Activated B cell treated with CpG ODN at 0.5 μM for 24 hours (primary cell): ENCODE data around the gene PCGF3. TPM values are rescaled to one million over a fixed set of nuclear protein-coding genes. Genes with fewer than 3 reads are reported as not detected.
"Not testable (repeated sequence)": the region's sequence is repeated elsewhere in the genome, so short reads cannot be mapped to it uniquely, and the experiment has no call there.

Source experiments
- ATAC-seq: fragments of 200-7000 bp; cut with Tn5 transposase; one replicate; pipeline ENCODE4 v1.10.0; 2021; ENCODE audit warnings: low read depth, mild to moderate bottlenecking, moderate library complexity
- CTCF ChIA-PET: fragments of 350-600 bp; sonication (Branson Sonifier 250); formaldehyde crosslinking; loops from one replicate; lab custom pipeline; 2021; ENCODE audit warnings: antibody characterized with exemption; lab: Charles Lee
- POLR2A ChIA-PET: fragments of 350-600 bp; sonication (Branson Sonifier 250); formaldehyde crosslinking; loops from one replicate; lab custom pipeline; 2021; ENCODE audit warnings: antibody characterized with exemption; lab: Charles Lee
- DNase-seq: peaks from one replicate; pipeline ENCODE4 v3.0.0; 2022
- H3K27ac Mint-ChIP-seq: one replicate; pipeline ENCODE4 v1.8.0; 2020; ENCODE audit warnings: mixed read lengths
- H3K27me3 Mint-ChIP-seq: one replicate; pipeline ENCODE4 v1.8.0; 2021; ENCODE audit warnings: mixed read lengths
- H3K36me3 Mint-ChIP-seq: one replicate; pipeline ENCODE4 v1.8.0; 2021; ENCODE audit warnings: low read depth, mixed read lengths
- H3K4me1 Mint-ChIP-seq: one replicate; pipeline ENCODE4 v1.8.0; 2021; ENCODE audit warnings: mixed read lengths
- H3K4me3 Mint-ChIP-seq: one replicate; pipeline ENCODE4 v1.8.0; 2020; ENCODE audit warnings: mild to moderate bottlenecking, mixed read lengths
- H3K9me3 Mint-ChIP-seq: one replicate; pipeline ENCODE4 v1.8.0; 2020; ENCODE audit warnings: mixed read lengths
- intact Hi-C: fragments of 100-400 bp; cut with micrococcal nuclease; formaldehyde crosslinking; loops from one replicate; pipeline ENCODE4 v1.15.1; 2024
- total RNA-seq: library from RNA; stranded (reverse); gene quantifications from 2 replicates; pipeline ENCODE4 v1.2.3, GENCODE V29; 2022
- TF ChIP-seq, protein P1 (sequence below): fragments of 200-600 bp; IDR thresholded peaks from one replicate; pipeline ENCODE4 v1.8.0; 2022; ENCODE audit warnings: antibody characterized with exemption, mild to moderate bottlenecking

The PCGF3 gene
- total RNA-seq, 1 donor from 2014 or later, result 59.2 TPM

DNA sequence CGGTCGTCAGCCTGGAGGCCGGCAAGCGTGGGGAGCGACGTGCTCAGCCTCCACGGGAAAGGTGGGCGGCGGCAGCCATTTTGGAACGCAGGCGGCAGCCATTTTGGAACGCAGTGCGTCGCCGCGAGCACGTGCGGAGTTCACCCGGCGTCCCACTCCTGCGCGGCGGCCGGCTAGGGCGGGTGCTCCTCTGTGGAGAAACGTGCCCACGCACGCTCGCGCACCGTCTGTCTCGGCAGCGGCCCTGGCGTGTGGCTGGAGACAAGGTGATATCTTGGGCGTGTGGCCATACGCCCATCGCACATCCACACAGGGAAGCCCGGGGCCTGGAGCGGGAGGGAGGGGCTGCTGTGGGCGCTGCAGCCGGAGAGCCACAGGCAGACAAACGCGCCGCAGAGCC, 99.2 kb downstream of the PCGF3 start:
- DNase-seq (no peak), ATAC-seq (no peak)
- Mint-ChIP-seq H3K36me3 (no peaks in the 10 kb centered on the region), H3K27ac (no peak overlapping the region), H3K4me1 (no peaks in the 10 kb centered on the region), H3K9me3 (peaks cover 3% of the 10 kb centered on the region), H3K4me3 (no peak overlapping the region), H3K27me3 (peaks cover 8% of the 10 kb centered on the region)
- TF ChIP-seq, protein P1, sequence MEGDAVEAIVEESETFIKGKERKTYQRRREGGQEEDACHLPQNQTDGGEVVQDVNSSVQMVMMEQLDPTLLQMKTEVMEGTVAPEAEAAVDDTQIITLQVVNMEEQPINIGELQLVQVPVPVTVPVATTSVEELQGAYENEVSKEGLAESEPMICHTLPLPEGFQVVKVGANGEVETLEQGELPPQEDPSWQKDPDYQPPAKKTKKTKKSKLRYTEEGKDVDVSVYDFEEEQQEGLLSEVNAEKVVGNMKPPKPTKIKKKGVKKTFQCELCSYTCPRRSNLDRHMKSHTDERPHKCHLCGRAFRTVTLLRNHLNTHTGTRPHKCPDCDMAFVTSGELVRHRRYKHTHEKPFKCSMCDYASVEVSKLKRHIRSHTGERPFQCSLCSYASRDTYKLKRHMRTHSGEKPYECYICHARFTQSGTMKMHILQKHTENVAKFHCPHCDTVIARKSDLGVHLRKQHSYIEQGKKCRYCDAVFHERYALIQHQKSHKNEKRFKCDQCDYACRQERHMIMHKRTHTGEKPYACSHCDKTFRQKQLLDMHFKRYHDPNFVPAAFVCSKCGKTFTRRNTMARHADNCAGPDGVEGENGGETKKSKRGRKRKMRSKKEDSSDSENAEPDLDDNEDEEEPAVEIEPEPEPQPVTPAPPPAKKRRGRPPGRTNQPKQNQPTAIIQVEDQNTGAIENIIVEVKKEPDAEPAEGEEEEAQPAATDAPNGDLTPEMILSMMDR, result no peak
- intact Hi-C loops, result no loop called here
- ChIA-PET POLR2A (no interaction called here), CTCF (no interaction called here)

DNA sequence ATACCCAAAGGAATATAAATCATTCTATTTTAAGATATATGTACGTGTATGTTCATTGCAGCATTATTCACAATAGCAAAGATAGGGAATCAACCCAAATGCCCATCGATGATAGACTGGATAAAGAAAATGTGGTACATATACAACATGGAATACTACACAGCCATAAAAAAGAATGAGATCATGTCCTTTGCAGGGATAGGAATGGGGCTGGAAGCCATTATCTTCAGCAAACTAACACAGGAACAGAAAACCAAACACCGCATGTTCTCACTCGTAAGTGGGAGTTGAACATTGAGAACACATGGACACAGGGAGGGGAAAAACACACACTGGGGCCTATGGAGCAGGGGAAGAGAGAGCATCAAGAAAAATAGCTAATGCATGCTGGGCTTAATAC, 101.3 kb downstream of the PCGF3 start:
- peaks cover 12% of the 10 kb centered on the region for H3K27me3 Mint-ChIP-seq
- CTCF ChIA-PET, DNase-seq, H3K9me3 Mint-ChIP-seq, H3K4me1 Mint-ChIP-seq, ATAC-seq, POLR2A ChIA-PET, H3K4me3 Mint-ChIP-seq, intact Hi-C loops, H3K36me3 Mint-ChIP-seq, H3K27ac Mint-ChIP-seq: not testable (repeated sequence)

DNA sequence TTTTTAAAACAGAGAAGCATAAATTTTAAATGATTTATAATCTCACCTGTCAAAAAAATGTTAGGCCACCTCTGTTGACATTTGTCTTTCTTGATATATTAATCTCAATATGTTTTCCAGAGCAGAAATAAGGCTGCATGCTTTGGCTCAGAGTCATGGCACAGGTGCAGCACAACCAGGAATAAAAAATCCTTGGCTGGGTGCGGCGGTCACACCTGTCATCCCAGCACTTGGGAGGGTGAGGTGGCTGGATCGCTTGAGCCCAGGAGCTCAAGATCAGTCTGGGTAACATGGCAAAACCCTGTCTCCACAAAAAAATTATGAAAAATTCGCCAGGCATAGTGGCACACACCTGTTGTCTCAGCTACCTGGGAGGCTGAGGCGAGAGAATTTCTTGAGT, 102.2 kb downstream of the PCGF3 start:
- DNase-seq, result no peak
- CTCF ChIA-PET, result no interaction called here
- H3K27me3 Mint-ChIP-seq, result peaks cover 15% of the 10 kb centered on the region
- intact Hi-C loops, result no loop called here
- H3K9me3 Mint-ChIP-seq, result no peaks in the 10 kb centered on the region
- no peak overlapping the region for H3K4me3 Mint-ChIP-seq
- H3K4me1 Mint-ChIP-seq, result no peaks in the 10 kb centered on the region
- POLR2A ChIA-PET, result no interaction called here
- H3K36me3 Mint-ChIP-seq, result no peaks in the 10 kb centered on the region
- no peak for ATAC-seq
- H3K27ac Mint-ChIP-seq, result no peak overlapping the region
- TF ChIP-seq, protein P1, result no peak

DNA sequence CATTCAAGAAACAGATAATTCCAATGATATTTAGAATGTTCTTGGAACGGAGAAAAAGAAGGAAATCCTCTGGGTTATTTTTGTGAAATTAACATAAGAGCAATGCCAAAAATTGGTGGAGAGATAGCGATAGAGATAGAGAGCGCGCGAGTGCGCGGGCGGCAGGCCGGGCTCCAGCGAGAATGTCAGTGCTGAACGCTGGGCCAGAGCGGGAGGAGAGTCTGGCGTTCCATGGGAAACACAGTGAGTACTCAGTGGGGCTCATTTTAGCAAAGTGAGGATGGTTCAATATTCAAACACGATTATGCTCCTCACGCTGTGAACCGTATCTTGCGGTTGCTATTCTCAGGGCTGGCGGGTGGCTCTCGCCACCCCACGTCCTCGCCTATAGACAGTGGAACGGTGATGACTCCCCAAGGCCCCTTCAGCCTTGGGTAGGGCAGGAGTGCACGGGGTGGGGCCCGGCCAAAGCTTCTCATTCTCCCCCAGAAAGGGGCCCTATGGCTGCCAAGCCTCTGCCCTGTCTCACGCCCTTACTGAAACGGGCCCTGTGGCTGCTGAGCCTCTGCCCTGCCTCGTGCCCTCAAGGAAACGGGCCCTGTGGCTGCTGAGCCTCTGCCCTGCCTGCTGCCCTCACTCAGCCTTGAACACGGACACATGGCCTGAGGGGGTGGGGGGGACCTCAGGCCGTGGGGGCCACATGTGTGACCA, 103.4 kb downstream of the PCGF3 start:
- POLR2A ChIA-PET, result no interaction called here
- Mint-ChIP-seq H3K4me1 (no peaks in the 10 kb centered on the region), H3K36me3 (no peaks in the 10 kb centered on the region), H3K4me3 (no peak overlapping the region), H3K9me3 (no peaks in the 10 kb centered on the region), H3K27ac (no peak overlapping the region), H3K27me3 (peaks cover 26% of the 10 kb centered on the region)
- TF ChIP-seq, protein P1, result no peak
- DNase-seq (no peak), ATAC-seq (no peak)
- intact Hi-C loops, result no loop called here
- CTCF ChIA-PET, result no interaction called here

DNA sequence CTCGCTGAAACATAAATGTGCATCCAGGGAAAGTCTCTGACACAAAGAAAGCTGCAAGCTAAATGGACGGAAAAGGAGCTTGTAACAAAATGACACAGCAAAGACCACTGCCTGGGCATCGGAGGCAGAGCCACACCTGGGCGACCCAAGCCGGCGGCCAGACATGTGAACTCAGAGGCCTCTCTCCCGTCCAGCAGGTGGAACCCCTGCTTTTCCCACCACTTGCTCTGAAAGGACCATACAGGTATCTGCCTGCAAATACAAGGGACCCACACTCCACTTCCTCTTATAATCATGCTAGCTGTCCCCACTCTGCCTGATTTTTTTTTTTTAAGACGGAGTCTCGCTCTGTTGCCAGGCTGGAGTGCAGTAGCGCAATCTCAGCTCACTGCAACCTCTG, 108.3 kb downstream of the PCGF3 start:
- POLR2A ChIA-PET, result no interaction called here
- Mint-ChIP-seq H3K27ac (no peak overlapping the region), H3K27me3 (peaks cover 38% of the 10 kb centered on the region), H3K4me3 (no peak overlapping the region), H3K9me3 (no peaks in the 10 kb centered on the region), H3K4me1 (no peaks in the 10 kb centered on the region), H3K36me3 (no peaks in the 10 kb centered on the region)
- ATAC-seq (no peak), DNase-seq (no peak)
- CTCF ChIA-PET, result no interaction called here
- TF ChIP-seq, protein P1, result no peak
- intact Hi-C loops, result no loop called here
